KG1 (cell line): ENCODE results near the gene SOCS2.

Source experiments
- DNase-seq: peaks from one replicate; lab custom pipeline; 2025; lab: John Stamatoyannopoulos, UW

Gene SOCS2

DNA sequence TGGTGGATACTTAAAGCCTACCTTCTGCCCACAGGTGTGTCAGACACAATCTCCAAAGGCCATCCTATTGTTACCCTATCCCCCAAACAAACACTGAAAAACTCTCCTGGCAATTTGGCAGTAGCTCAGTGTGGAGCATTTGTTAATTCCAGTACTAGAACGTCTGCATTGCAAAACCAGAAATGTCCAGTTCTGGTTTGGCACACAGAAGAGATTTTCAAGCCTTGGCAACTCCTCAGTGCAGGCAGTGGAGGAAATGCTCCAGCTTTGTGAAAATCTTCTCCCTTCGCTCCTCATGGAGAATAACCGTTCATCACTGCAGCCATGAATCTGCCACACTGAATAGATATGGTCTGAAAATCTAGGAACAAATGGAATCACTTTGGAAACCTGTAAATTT is 5.3 kb upstream of the SOCS2 start:
- DNase-seq = no peak

DNA sequence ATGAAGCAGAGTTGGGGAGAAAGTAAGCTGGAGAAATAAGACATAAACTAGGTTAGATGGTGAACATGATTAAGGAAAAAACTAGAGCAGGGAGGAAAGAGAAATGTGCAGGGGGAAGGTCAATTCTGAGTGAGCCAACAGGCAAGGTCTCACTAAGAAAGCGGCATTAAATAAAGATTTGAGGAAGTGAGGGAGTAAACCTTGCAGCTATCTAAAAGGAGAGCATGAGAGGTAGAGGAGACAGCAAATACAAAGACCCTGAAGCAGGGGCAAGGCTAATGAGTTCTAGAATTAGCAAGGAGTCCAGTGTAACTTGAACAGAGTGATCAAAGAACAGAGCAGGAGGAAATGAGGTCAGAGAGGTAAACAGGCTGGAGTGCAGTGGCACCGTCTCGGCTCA is 4.4 kb upstream of the SOCS2 start:
- DNase-seq = no peak

DNA sequence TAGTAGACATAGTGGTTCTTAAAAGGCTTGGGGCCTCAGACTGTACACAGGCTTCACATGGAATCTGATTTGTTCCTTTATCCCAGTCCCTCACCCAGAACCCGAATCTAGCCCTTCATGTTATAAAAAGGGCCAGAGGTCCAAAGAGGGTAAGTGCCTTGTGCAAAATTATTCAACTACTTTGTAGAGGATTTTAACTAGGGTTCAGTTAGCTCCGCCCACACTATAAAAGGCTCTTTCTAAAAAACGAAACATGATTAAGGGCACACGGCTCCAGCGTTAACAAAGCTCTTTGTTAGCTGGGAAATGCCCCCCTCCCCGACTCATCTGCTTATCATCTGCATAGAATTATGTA is 3.2 kb upstream of the SOCS2 start:
- DNase-seq = no peak

DNA sequence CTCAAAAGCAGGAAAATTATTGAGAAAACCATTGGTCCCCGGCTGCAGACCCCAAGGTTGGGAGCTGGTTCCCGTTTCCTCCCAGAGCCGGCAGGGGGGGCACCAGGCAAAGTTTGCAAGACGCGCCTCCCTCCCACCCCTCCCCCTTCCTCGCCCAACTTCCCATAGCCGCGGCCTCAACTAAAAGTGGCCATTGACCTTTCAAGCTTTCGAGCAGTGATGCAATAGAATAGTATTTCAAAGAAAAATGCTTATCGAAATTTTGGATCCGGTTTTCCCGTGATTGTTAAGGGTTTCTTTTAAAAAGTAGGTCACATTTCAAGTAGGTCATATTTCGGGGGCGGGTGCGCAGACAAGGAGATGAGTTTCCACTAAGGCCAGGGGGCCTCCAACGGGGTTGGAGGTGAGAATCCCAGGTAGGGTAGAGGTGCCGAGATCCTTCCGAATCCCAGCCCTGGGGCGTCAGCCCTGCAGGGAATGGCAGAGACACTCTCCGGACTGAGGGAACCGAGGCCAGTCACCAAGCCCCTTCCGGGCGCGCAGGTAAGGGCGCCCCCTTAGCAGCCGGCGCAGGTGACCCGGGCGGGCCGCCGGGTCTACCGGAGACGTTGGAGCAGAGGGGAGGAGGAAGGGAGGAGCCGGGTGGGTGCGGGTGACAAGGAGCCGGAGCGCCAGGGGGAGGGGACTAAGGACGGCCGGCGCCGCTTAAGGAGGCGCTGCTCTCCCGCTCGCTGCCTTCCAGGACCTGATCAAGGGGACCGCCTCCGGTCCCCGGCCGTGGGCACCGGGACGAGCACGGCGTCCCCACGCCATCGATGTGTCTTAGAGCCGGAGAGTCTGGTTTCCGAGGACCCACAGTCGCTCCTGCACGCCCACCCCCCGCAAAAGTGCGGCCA is 2.6 kb upstream of the SOCS2 start:
- DNase-seq = peak; percentile 67

DNA sequence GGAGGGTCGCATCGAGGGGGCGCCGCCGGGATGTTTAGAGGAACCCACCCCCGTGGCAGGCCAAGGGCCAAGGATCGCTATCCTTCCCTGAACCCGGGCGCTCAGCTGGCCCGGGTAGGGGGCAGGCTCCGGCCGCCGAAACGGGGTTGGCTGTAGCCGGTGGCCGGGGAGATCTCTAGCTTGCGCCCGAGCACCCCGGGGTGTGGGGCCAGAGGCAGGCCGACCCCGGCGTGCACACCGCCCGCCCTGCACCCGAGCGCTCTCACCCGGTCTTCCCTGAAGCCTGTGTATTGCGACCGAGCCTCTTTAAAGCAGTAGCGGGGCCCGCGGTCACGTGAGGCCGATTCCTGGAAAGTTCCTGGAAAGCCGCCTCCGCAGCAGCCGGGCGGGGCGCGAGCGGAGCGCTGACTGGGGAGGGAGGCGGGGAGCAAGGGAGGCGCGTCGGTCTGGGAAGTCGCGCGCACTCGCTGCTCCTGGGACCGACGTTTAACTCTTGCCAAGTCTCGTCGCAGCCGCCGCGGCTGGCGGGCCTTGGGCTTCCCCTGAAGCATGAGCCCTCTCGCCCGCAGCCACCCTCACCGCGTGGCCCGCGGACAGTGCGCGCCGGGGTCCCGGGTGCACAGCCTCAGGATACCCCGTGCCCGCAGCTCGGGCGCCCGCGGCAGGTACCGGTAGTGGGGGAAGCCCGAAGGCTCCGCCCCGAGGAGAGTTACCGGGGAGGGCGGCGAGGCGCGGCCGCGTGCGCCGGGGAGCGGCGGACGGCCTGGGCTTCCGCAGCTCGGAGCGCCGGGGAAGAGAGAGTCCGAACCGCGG is 1.7 kb upstream of the SOCS2 start:
- DNase-seq = peak; percentile 83

DNA sequence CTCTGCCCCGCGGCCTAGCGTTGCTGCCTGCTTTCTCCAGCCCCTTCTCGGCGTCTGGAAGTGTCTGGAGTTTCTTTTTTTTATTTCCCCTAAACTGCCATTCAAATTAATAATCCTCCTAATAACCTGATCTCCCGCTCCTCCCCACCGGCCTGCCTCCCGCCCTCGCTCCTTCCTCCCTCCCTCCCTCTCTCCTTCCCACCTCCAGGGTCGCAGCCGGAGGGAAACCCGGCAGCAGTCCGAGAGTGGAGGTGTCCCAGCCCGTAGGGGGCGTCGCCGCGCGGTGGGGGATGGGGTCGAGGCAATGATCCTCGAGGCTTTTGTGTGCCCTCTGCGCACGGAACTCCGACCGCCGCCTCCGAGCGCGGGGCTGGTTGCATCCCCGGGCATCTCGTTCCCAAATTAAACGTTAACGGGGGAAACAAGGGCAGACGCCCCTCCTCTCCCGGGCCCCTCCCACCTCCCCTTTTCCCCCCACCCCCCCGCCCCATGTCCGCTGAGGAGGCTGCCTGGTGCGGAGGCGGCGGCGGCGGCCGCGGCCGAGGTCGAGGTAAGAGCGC is 1.0 kb upstream of the SOCS2 start:
- peak; percentile 35 for DNase-seq

DNA sequence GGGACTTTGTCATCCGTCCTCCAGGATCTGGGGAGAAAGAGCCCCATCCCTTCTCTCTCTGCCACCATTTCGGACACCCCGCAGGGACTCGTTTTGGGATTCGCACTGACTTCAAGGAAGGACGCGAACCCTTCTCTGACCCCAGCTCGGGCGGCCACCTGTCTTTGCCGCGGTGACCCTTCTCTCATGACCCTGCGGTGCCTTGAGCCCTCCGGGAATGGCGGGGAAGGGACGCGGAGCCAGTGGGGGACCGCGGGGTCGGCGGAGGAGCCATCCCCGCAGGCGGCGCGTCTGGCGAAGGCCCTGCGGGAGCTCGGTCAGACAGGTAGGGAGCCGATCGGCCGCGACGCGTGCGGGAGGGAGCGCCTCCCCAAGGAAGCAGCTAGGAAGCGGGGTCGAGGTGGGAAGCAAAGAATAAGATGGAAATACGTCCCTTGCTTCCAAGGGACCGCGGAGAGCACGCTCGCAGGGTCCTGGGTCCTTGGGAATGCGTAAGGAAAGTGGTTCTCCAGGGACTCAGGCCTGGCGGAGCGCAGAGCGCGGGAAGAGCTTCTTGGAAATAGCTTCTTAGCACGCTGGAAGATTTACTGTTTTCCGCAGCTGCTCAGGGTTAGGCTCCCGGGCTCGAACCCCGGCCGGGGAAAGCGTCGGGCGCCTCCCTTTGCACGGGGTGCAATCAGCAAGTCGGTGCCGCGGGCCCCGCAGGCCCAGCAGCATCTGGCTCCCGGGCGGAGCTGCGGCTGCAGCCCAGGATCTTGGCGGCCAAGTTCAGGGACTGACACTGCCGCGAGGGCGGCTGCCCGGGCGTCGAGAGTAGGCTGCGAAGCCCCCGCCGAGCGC is 457 bp downstream of the SOCS2 start:
- no peak for DNase-seq

DNA sequence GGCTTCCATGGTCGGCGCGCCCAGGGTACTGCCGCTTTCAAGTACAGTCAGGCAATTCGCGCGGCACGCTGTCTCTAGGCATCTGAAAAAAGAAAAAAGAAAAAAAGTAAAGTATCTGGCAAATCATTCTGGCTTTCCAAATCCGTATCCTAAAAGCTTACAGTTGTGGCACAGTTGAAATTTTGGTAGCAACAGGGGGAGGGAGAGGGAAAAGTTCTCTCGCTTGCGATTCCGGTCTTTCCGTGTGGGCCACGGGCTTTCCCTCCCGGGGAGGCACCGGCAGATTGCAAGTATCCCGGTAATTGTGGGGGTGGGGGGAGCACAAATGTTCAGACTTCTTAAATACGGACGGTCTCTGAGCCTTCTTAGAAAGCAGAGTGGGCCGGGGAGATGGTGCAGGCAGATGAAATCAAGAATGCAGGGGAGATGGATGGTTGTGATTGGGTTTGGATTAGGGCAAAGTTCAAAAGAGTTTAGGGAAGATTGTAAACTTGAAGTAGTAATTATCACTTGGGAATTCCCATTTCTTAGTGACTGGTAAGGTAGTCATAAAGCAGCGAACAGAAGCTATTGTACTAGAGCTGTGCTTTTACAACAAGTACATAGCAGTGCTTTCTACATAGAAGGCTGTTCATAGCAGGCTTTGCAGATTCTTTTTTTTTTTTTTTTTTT is 1.2 kb downstream of the SOCS2 start:
- no peak for DNase-seq

DNA sequence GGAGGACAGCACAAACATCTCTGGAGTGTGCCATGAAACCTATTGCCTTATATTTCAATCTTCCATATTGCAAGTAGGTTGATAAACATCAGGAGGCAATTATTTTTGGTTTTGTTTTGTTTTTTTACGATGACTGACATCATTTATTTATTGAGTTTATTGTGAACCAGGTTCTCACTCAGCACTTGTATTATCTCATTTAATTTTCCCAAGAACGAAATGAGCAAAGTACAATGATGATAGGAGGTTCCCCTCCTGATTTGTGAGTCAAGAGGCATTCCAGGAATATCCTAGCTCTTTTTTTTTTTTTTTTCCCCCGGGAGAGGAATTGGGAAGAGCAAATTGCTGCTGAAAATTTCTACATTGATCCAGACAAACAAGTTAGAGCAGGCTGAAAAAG is 4.7 kb downstream of the SOCS2 start:
- no peak for DNase-seq

DNA sequence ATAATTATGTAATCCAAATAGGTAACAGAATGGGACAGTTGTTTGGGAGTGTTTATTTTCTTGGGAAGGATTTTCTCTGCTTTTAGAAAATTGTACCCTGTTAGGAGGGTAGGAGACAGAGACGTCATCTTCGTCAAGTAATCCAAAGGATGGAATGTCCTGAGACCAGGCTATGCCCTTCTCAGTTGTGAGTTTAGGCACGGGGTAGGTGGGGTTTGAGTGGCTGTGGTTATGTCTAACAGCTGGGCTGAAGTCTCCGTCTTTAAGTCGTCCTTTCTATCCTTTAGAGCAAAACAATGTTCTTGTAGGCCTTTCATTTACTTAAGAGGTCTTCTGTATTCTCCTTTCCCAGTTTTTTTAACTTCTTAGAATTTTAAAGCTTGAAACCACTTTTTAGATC is 5.7 kb downstream of the SOCS2 start:
- no peak for DNase-seq

DNA sequence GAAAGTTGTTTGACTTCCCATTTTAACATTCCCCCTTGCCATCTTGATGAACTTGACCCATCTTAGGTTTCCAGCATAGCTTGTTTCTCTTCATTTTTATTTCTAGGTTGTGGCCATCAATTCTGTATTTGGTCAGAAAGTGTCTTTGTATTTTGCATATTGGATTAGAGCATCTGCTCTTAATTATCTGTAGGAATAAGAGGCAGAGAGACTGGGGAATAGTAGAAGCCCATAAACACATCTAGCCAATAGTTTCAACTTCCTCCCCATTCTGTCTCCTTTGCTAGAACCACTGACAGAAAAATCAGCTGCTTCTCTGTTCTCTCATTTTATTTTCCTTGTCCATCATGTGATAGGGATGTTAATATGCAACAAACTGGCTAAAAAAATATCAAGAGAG is 8.2 kb downstream of the SOCS2 start:
- no peak for DNase-seq

DNA sequence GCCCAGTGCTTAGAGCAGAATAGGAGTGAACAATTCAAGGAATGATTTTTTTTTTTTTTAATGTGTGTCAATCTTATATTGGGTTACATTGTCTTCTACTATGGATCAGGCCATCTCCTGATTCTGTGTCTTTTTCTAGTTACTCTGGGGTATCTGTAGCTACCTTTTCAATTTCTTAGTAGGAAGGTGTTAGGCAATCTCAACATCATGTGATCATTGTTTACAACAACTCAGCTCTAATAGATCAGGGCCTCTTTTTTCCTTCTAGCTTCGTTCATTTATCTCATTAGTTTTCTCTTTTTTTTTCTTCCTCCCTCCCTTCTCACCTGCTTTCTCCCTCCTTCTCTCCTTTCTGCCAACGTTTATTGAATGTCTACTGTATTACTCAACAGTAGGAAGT is 8.9 kb downstream of the SOCS2 start:
- DNase-seq = no peak

DNA sequence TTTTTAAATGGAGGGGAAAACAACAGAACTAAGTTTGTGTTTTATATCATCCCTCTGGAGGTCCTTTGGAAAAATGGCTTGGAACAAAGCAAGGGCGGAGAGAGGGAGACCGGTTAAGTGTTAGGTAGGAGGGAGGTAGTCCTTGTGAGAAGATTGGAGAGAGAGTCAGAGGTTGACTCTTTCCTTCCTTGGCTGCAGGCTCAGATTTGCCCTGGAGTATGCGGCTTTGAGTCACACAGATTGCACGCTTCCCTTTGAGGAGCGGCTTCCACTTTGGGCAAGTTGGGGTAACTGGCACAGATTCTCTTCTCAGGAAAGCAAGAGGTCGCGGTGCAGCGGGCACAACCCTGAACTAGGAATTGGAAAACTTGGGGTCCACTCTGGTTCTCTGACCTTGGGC is 9.9 kb downstream of the SOCS2 start:
- DNase-seq = no peak

DNA sequence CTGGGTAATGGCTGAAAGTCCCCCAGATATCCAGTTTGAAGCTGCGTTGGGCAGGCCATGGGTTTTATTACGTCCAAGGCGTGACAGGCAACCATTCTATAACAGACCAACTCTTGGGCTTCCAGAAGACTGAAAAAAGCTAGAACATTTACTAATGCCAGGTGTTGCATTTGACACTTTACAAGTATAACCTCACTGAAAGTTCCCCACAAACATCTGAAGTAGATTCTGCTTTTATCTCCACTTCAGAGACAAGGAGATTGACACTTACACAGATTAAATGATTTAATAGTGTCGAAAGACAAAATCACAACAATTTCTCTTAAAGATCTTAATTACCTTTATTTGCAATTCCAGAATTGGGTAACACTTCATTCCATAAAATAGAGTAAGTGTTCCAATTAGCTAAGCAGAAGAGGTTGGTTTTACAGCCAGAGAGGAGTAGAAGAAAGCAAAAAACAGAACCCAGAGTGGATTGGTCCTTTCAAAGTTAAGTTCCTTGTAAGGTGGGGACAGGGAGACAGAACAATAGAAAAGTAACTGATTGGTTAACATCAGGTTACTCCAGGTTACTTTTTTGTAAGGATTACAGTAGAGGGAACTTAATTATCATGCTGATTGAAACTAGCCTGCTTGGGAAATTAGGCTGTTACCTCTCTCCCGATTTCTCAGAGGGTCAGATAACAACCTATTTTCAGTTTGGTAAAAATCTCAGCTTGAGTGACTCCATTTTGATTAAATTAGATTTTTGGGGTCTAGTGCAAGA is 11.3 kb downstream of the SOCS2 start:
- no peak for DNase-seq

DNA sequence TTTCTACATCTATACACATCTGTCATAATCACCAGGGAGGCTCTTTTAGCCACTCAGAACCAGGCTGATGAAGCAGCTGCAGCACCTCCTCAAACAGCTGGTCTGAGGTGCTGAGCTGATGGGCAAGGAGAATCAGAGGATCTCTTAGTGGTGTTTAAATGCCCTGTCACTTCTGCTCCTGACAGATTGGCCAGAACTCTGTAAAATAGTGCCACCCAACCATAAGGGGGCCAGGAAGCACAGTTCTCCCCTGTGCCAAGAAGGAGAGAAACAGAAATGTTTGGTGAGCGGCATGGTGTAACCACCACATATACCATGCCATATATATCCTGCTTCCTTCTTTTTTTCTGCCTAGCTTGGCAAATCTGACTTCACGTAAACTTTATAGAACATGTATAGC is 12.8 kb downstream of the SOCS2 start:
- no peak for DNase-seq

DNA sequence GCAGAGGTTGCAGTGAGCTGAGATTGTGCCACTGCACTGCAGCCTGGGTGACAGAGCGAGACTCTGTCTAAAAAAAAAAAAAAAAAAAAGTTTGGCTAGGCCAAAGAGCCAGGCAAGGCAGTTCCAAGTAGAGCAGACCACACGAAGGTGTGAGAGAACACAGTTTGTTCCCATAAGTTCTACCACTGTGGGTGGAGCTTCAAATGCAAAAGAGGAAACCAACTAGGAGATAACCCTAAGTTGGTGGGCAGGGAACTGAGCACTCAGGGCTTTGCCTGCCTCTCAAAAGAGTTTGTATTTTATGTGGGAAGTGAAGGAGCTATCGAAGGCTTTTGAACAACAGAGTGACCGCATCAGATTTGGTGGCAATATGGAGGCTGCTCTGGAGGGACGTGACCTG is 15.1 kb downstream of the SOCS2 start:
- DNase-seq = no peak

DNA sequence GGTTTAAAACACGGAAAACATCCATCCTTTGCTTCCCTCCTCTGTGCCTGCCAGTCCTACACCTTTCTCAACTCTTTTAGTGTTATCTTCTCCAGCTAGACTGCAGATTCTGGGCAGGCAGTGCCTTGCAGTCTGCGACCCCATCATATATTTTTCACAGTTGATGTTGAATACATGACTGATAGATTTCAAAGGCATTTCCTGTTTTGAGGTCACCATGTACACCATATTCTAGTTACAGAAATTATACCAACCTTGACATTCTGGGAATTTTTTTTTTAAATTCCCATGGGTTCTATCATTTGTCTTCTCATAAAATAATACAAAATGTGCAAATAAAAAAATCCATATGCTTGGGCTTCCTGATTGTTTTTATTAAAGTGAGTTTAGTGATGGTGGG is 16.6 kb downstream of the SOCS2 start:
- DNase-seq = no peak

DNA sequence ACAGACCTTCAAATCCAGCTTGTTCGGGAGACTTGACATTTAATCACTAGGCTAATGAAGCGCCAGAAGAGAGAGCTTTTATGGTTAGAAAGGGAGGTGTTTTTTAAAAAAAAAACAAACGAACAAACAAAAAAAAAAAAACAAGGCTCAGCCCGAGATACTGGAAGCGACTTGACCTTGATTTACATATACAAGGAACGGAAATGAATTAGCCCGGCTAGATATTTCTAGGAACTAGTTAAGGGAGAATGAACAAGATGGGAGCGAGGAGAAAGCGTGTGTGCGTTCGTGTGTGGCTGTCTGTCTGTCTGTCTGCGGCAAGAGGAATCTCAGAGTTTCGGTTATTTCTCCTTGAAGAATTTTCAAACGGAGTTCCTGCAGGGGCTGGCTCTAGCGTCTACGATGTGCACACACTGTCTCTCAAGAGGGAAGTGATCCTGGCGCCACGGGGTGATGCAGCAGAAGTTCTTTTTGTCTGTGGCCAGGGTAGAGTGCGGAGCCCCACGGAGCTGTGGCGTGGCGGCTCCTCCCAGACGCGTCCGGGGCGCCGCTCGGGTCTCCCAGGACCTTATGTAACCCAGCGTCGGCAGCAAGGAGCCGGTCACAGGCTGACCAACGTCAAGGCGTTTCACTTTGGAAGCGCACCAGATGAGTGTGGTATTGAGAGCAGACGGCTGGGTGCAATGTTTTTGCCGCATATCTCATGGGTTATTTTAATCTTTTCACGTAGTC is 18.8 kb downstream of the SOCS2 start:
- DNase-seq = peak; percentile 55

DNA sequence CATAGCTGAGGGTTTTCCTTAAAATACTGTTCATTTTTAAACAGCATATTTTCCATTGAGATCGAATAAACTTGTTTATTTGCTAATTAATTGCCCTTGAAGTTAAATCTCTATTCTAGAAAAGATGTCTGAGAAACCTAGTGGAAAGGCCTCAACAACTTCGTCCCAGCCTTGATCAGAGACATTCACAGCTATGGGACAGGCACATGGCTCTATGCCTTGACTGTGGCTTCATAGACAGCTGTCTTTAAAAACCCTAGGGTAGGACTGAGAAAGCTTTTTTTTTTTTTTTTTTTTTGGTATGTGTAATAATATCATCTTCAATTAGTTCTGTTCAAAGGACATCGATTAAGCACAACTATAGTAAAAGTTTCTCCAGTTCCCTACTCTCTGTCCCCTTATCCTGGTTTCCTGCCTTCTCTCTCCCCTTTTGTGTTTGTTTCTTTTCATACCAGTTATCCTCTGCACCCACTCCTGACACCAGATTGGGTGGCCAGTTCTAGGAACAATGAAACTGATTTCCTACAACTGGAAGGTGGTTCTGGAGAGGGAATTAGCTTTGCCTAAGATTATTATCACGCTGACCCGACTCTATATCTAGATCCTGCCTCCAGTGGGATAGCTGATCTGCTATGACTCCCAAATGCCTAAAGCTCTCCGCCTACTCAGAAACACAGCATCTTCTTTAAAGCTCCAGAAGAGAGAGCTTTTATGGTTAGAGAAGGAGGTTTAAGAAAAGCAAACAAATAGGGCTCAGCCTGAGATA is 20.3 kb downstream of the SOCS2 start:
- no peak for DNase-seq
